Duodenal mucosa (tissue), 2 donors: Measurements from ENCODE around the gene CAMK1D.

Experiments
- H3K27ac ChIP-seq: one replicate; pipeline ENCODE4 v1.7.0; 2013; ENCODE audit warnings: low read depth, low read length
- H3K27me3 ChIP-seq, 2 donors: one replicate each; pipeline ENCODE4 v1.7.0; 2013; ENCODE audit warnings: low read length in 2 of 2, control low read depth in 1 of 2; ENCODE audit not compliant: insufficient read depth in 2 of 2, control insufficient read depth in 1 of 2
- H3K36me3 ChIP-seq, 2 donors: one replicate each; pipeline ENCODE4 v1.7.0; 2013; ENCODE audit warnings: low read length in 2 of 2, control low read depth in 1 of 2; ENCODE audit not compliant: insufficient read depth in 2 of 2, control insufficient read depth in 1 of 2
- H3K4me1 ChIP-seq, 2 donors: one replicate each; pipeline ENCODE4 v1.7.0; 2013; ENCODE audit warnings: low read length in 2 of 2, control low read depth in 1 of 2; ENCODE audit not compliant: insufficient read depth in 2 of 2, control insufficient read depth in 1 of 2
- H3K4me3 ChIP-seq, 2 donors: one replicate each; pipeline ENCODE4 v1.7.0; 2013; ENCODE audit warnings: low read length in 2 of 2, low read depth in 1 of 2
- H3K9ac ChIP-seq, 2 donors: one replicate each; pipeline ENCODE4 v1.7.0; 2013; ENCODE audit warnings: low read length in 2 of 2, low read depth in 1 of 2
- H3K9me3 ChIP-seq, 2 donors: one replicate each; pipeline ENCODE4 v1.7.0; 2013; ENCODE audit warnings: low read length in 2 of 2, control low read depth in 1 of 2; ENCODE audit not compliant: control insufficient read depth in 1 of 2

CAMK1D gene

DNA sequence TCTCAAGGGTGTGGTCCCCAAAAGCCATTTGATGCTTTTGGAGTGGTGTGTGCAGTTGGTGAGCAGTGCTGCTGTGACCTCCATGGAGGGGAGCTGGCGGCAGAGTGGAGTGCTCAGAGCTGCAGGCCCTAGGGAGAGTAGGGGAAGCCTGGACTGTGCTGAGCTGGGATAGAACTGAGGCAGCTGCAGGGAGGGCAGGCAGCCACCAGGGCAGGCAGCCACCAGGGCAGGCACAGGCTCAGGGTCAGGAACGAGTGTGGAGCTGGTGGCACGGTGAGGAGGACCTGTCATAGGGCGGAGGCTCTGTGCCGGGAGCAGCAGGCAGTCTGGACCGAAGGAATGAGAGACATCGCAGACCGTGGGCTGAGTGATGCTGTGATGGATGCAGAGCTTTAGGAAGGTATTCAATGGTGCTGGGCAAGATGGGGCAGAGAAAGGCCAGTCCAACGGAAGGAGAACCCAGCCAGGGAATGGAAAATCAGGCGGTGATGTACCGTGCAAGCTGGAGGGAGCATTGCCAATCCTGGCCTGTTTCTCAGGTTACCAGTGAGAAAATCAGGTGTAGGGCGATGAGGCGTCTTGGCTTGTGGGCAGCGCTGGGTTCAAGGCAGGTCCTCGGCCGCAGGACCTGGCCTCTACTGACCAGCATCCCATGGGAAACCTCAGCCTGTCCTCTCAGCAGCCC, 152.6 kb downstream of the CAMK1D start:
- H3K27ac ChIP-seq, result no peak overlapping the region
- peaks cover 36 to 37% of the 10 kb centered on the region in 2 donors for H3K4me1 ChIP-seq
- no peaks in the 10 kb centered on the region for H3K36me3 ChIP-seq
- no peak overlapping the region for H3K4me3 ChIP-seq
- no peaks in the 10 kb centered on the region for H3K9me3 ChIP-seq
- H3K27me3 ChIP-seq, result no peaks in the 10 kb centered on the region
- no peak overlapping the region for H3K9ac ChIP-seq

DNA sequence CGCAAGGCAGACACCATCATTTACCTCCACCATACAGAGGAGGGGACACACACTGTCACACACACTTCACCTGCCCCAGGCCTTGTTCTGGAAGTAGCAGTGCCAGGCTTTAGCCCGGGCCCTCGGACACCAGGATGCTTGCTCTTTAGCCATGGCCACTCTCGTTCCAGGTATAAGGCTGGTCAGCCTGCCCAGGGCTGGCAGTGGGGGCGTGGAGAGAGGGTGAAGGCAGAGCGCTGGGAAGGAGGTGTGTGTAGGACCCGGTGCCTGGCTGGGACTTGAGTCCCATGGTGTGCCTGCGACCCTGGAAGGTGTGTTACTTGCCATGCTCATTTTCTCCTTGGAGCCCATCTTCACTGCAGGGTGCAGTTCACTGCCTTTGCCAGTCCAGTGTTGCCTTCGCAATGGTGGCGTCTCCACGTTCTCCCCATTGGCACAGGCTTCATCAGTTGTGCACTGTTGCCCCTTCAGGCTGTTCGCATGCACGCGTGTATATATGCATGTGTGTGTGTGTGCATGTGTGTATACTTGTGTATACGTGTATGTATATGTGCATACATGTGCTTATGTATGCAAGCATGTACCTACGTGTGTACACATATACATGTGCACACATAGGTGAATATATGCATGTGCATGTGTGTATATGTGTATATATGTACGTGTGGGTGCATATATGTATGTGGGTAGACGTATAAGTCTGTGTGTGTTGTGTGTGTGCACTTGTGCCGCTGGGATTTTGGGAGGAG, 153.4 kb downstream of the CAMK1D start:
- Histone ChIP-seq H3K4me3 (no peak overlapping the region), H3K9ac (no peak overlapping the region), H3K27ac (no peak overlapping the region), H3K36me3 (no peaks in the 10 kb centered on the region), H3K4me1 (peaks cover 36 to 37% of the 10 kb centered on the region in 2 donors), H3K27me3 (no peaks in the 10 kb centered on the region), H3K9me3 (no peaks in the 10 kb centered on the region)

DNA sequence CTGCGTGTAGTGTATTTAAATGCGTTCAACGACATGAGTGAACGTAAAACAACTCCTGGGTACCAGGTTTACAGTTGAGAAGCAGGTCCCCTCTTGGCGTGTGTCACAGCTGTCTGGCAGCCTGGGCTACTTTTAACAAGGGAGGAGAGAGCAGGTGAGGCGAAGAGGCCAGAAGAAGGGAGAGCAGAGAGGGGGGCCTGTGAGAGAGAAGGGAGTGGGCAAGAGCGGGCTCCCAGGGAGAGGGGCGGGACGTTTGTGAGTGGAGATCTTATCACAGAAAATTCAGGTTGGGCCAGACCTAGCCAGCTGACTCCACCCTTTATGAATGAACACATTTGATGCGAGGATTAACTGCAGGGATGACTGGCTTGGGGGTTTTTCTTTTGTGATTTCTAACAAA, 154.0 kb downstream of the CAMK1D start:
- no peak overlapping the region for H3K27ac ChIP-seq
- H3K4me1 ChIP-seq, result peaks cover 33 to 34% of the 10 kb centered on the region in 2 donors
- H3K4me3 ChIP-seq, result no peak overlapping the region
- H3K9ac ChIP-seq, result no peak overlapping the region
- no peaks in the 10 kb centered on the region for H3K9me3 ChIP-seq
- H3K27me3 ChIP-seq, result no peaks in the 10 kb centered on the region
- no peaks in the 10 kb centered on the region for H3K36me3 ChIP-seq

DNA sequence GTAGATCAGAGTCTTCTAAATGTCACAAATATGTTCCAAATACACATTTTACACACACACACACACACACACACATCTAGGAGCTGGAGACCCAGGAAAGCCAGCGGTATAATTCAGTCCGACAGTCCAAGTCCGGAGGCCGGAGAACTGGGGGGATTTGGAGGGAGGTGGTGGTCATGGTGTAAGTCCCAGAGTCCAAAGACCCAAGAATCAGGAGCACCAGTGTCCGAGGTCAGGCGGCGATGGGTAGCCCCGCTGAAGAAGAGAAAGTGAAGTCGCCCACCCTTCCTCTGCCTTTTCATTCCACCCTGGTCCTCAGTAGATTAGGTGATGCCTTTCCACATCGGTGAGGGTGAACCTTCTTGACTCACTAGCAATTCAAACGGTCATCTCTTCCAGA, 154.8 kb downstream of the CAMK1D start:
- no peaks in the 10 kb centered on the region for H3K36me3 ChIP-seq

DNA sequence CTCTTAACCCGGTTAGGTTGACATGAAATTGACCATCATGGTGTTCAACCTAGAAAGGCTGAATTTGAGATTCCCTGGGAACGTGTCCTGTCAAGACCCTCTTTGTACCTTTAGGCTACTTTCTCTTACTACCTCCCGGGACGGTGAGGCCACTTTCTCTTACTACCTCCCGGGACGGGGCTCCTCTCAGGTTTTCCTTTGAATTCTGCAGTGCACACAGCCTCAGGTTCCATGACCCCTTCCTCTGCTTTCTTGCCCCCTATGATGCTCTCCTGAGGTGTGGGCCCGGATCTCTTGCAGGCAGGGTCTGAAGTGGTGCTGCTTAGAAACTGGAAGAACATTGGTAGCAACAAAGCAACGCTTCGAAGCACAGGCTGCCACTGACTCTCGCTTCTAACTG, 155.3 kb downstream of the CAMK1D start:
- Histone ChIP-seq H3K9ac (no peak overlapping the region), H3K4me1 (peaks cover 24 to 28% of the 10 kb centered on the region in 2 donors), H3K9me3 (no peaks in the 10 kb centered on the region), H3K27me3 (no peaks in the 10 kb centered on the region), H3K27ac (no peak overlapping the region), H3K36me3 (no peaks in the 10 kb centered on the region), H3K4me3 (no peak overlapping the region)

More for the DNA sequence above, 154.8 kb downstream of the CAMK1D start:
- Histone ChIP-seq H3K4me3 (no peak overlapping the region), H3K9me3 (no peaks in the 10 kb centered on the region), H3K27ac (no peak overlapping the region), H3K9ac (no peak overlapping the region), H3K4me1 (peaks cover 29 to 32% of the 10 kb centered on the region in 2 donors), H3K27me3 (no peaks in the 10 kb centered on the region)

DNA sequence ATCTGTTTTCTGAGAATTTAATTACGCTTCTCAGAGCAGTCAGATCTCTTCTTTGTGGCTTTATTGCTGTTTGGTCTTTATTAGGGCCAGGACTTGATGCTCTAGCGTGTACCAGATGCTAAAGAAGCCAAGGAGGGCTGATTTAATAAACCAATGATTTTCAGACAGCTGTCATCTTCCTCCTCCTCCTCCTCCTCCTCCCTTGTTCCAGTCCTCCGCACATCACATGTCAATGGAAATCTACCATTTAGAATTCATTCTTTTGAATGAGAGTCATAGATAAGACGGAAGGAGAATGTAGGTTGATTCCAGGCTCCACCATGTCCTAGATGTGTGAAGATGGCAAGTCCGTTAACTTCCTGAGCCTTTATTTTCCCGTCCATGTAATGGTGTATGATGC, 156.3 kb downstream of the CAMK1D start:
- no peak overlapping the region for H3K9ac ChIP-seq

DNA sequence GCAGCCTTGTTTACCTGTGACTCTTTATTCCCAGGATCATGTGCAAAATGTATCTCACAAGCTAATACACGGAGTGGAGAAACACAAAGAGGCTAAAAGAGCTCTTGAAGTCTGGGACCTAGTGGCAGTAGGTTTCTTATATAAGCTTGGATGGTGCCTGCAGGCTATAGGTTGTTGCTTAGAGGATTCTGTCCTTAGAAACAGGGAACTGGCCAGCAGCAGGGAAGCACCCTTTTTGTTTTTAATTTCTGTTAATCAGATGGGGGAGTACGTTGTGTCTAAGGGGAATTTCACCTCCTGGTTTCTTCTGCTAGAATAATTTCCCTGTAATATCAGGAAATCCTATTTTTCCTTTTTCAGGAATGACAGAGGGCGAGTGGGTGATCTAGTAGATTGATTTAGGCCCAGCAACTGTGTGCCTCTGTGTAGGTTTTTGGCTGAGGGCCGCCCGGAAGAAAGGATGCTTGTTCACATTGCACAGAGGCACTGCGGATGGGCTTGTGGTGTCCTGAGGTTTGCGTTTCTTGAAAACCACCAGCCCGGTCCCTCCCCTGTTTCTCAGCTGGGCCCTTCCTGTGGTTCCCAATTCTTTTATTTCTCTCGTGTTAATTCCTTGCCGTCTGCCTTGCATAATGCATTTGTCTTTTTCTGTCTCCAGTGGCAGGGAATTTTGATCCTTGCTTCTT, 158.0 kb downstream of the CAMK1D start:
- Histone ChIP-seq H3K4me3 (no peak overlapping the region), H3K27me3 (no peaks in the 10 kb centered on the region), H3K9me3 (no peaks in the 10 kb centered on the region), H3K9ac (no peak overlapping the region), H3K27ac (no peak overlapping the region), H3K36me3 (no peaks in the 10 kb centered on the region), H3K4me1 (peaks cover 0 to 2% of the 10 kb centered on the region in 2 donors)

More for the DNA sequence above, 156.3 kb downstream of the CAMK1D start:
- Histone ChIP-seq H3K36me3 (no peaks in the 10 kb centered on the region), H3K27ac (no peak overlapping the region), H3K27me3 (no peaks in the 10 kb centered on the region), H3K4me3 (no peak overlapping the region), H3K4me1 (peaks cover 16 to 18% of the 10 kb centered on the region in 2 donors), H3K9me3 (no peaks in the 10 kb centered on the region)

DNA sequence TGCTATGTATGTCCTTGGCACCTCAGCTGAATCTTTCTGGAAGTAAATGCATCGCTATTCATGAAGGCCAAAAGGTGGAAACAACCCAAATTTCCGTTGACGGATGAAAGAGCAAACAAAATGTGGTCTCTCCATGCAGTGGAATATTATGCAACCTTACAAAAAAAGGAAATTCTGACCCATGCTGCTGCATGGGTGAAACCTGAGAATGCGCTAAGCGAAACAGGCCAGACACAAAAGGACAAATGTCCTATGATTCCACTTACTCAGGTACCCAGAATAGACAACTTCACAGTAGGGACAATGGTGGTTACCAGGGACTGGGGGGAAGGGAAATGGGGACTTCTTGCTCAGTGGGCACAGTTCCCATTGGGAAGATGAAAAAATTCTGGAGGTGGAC, 158.8 kb downstream of the CAMK1D start:
- no peaks in the 10 kb centered on the region for H3K9me3 ChIP-seq
- H3K27ac ChIP-seq, result no peak overlapping the region
- H3K4me3 ChIP-seq, result no peak overlapping the region
- H3K4me1 ChIP-seq, result no peaks in the 10 kb centered on the region
- no peak overlapping the region for H3K9ac ChIP-seq
- H3K36me3 ChIP-seq, result no peaks in the 10 kb centered on the region
- H3K27me3 ChIP-seq, result no peaks in the 10 kb centered on the region

DNA sequence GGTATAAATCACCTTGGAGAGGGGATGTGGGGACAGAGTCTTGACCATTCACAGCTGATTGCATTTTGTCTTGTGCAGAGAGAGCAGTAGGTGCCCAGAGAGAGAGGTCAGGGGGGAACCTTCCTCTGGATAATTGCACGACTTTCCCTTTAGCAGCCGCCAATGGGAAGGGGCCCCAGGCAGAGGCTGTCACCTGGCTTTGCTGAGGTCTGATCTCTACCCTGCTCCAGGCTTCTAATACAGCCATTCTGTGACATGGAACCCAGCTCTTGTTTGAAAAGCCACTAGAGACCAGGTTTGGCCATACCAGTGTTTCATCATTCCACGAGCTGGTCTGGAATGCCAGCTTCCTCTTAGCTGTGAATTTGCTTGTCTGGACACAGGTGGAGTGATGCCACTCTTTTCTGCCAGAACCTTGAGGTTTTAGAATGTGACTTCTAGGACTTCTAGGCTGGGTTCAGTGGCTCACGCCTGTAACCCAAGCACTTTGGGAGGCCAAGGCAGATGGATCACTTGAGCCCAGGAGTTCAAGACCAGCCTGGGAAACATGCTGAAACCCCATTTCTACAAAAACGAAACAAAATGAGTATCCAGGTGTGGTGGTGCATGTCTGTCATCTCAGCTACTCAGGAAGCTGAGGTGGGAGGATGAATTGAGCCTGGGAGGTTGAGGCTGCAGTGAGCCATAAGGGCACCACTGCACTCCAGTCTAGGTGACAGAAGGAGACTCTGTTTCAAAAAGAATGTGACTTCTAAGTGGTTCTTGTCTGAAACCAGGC, 159.9 kb downstream of the CAMK1D start:
- no peaks in the 10 kb centered on the region for H3K36me3 ChIP-seq
- no peak overlapping the region for H3K4me3 ChIP-seq
- no peaks in the 10 kb centered on the region for H3K9me3 ChIP-seq
- no peak overlapping the region for H3K9ac ChIP-seq
- H3K4me1 ChIP-seq, result no peaks in the 10 kb centered on the region
- H3K27me3 ChIP-seq, result no peaks in the 10 kb centered on the region
- no peak overlapping the region for H3K27ac ChIP-seq

DNA sequence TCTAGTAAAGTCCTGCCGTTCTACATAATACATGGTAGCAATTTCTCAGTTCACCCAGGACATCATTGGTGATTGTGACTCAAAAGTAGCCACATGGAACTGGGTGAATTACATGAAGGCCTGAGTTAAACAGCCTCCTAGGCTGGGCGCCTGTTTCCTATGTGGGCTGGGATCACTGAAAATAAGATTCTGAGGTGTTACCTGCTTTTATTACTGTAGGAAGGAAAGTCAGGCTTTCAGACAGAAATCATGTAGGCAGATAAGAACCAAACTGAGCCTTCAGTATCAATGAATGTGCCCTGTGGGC, 160.4 kb downstream of the CAMK1D start:
- Histone ChIP-seq H3K27ac (no peak overlapping the region), H3K9me3 (no peaks in the 10 kb centered on the region), H3K4me3 (no peak overlapping the region), H3K36me3 (no peaks in the 10 kb centered on the region), H3K9ac (no peak overlapping the region), H3K4me1 (no peaks in the 10 kb centered on the region), H3K27me3 (no peaks in the 10 kb centered on the region)
